GM21723 (cell line): ENCODE measurements around the gene ERICH2.

Source experiments
- ATAC-seq: cut with Tn5 transposase; IDR thresholded peaks from one replicate; pipeline ENCODE4 v1.9.1; 2021; ENCODE audit warnings: mild to moderate bottlenecking, moderate library complexity; ENCODE audit not compliant: unreplicated experiment

ERICH2 gene

DNA sequence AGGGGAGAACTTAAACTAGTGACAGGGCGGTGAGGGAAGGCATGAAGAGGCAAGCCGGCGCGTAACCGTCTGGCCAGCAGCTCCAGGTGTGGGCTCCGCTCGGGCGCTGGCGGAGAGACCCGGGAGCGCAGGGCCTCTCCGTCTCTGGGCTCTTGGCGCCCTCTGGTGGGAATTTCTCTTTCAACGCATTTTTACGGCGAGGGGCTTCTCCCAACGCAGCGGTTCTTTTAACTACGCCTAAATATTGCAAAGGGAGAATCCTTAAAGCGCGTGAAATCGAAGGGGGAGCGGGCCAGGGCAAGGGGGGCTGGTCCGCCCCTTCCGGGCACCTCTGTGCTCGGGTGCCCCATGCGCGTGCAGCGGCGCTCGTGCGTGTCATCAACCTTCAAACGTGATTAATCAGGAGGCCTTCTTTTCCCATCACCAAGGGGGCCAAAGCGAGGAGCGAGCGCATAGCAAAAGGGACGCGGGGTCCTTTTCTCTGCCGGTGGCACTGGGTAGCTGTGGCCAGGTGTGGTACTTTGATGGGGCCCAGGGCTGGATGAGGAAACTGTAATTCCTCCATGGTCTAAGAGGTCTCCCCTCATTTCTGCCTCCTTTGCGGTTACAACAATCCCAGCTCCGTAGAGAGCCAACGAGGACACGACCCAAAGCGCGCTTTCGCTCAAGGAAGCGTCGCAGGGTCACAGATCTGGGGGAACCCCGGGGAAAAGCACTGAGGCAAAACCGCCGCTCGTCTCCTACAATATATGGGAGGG is 45.7 kb downstream of the ERICH2 start:
- ATAC-seq, result peak; percentile 43

DNA sequence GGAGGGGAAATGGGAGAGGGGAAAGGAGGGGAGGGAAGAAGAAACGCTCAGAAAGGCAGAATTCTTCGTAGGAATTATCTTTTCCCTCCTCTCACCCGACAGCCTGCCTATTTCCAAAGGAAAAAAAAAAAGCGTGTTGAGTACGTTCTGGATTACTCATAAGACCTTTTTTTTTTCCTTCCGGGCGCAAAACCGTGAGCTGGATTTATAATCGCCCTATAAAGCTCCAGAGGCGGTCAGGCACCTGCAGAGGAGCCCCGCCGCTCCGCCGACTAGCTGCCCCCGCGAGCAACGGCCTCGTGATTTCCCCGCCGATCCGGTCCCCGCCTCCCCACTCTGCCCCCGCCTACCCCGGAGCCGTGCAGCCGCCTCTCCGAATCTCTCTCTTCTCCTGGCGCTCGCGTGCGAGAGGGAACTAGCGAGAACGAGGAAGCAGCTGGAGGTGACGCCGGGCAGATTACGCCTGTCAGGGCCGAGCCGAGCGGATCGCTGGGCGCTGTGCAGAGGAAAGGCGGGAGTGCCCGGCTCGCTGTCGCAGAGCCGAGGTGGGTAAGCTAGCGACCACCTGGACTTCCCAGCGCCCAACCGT is 46.4 kb downstream of the ERICH2 start, which contains the start of gene GAD1:
Gene GAD1 (plus strand): TSS at position 384 of the 589 bp plus-strand sequence. CDS start 1,705 bp downstream, outside the sequence.
- peak; percentile 60 for ATAC-seq

DNA sequence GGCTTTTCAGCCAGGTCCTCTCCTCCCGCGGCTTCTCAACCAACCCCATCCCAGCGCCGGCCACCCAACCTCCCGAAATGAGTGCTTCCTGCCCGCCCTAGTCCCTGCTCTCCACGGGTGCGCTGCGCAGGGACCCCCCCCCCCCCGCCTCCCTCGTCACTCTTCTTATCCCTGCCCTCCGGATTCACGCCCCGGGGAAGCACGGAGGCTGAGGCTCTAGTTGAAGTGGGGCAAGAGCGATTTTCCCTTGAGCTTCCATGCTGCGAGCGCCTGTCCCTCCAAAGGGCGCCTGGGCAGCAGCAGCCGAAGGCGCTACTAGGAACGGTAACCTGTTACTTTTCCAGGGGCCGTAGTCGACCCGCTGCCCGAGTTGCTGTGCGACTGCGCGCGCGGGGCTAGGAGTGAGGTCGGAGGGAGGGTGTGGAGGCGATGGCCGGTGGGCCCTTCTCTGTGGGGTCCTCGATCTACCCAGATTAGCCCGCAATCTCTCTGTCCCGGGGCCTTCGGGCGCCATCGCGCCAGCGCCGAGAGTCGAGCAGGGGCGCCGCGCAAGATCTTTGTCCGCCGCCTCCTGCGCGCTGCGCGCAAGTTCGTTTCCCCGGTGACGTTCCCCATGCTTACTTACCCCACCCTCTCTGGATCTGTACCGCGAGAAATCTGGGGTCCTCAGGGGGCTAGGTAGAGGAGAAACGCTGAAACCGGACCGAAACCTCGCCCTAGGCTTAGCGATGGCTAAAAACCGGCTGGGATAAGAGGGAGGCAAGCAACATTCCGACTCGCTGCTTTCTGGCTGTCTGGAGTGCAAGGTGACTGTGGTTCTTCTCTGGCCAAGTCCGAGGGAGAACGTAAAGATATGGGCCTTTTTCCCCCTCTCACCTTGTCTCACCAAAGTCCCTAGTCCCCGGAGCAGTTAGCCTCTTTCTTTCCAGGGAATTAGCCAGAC is 47.2 kb downstream of the ERICH2 start:
- no peak for ATAC-seq

DNA sequence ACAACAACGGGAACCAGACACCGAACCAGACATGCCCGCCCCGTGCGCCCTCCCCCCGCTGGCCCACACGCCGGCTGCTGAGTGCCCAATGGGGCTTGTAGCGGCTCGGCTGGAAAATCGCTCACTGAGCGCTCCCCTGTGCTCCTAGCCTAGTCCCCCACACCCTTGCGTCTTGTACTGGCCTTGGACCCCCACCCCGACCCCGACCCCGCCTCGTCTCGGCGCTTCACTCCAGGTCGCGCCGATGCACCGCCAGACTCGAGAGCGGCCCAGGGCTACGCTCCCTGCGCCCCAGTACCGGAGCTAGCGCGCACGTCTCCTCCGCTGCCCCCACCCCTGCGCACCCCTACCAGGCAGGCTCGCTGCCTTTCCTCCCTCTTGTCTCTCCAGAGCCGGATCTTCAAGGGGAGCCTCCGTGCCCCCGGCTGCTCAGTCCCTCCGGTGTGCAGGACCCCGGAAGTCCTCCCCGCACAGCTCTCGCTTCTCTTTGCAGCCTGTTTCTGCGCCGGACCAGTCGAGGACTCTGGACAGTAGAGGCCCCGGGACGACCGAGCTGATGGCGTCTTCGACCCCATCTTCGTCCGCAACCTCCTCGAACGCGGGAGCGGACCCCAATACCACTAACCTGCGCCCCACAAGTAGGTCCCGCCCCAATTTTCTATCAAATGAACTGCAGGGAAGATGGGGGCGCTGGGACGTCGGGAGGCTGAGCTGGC is 48.0 kb downstream of the ERICH2 start:
- no peak for ATAC-seq

DNA sequence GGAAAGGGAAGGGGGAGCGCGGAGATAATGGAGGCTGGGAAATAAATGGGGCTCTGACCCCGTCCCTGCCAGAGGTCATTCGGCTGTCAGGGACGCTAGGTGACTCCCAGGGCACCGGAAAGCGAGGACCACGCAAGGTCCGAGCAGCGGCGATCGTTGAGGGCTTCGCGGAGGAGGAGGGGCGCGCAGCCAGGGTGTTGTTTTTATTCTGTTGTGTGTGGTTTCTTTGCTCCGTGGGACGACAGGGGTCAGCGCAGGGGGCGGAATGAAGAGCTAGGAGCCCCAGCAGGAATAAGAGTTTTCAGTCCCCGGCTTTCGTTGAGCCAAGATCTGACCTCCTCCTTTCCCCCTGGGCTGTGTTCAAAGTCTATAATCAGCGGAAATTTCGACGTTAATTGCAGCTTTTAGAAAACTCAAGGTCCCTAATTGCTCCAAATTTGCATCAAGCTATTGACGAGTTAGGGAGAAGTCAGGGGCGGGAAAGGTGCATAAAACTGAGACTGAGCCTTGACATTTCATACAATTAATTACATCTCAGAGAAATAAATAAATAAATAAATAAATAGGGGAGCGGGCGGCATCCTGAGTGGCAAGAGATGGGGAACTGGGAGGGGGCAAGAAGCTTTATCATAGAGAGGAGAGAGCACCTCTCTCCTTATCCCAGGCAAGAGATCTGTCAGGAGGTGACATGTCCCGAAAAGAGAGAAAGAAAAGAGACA is 48.7 kb downstream of the ERICH2 start:
- ATAC-seq, result no peak

DNA sequence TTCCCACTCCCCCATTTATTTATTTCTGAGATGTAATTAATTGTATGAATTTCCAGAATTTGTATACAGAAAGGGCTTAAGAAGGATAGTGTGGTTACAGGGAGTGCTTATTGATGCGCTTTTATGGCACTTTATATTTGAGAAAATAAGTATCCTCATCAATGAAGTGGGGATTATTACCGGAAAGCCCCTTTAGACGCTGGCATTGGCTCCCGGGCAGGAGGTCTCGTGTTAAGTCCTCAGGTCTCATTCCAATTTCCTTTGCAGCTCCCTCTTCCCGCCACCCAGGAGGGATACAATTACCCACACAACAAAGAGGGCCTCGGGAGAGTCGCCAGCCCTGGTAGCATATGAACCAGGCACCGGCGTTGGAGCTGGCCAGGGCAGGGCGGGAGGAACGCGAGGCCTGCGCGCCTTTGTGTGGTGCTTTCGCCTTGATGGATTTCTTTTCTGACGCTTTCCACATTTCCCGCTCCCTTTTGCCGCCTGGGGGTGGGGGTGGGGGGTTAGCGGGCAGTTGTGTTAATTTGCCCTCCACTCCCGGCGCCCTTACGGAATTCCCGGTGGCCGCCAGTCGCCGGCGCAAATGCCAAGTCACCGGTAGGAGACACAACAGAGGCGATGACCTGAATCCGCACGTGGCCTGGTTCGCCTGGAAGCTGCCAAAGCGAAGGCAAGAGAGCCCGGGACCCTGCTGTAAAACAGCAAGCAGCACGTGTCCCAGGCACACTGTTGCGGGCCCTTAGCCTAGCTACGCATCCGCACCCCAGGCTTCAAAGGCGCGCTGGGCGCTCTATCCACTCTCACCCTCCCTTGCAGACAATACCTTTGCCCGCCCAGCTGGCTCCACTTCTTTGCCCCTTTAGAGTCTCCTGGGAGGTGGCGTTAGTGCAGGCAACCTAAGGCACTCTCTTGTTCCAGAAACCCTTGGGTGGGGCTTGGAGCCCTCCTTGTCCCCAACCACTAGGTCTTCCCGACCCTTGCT is 49.8 kb downstream of the ERICH2 start:
- no peak for ATAC-seq

DNA sequence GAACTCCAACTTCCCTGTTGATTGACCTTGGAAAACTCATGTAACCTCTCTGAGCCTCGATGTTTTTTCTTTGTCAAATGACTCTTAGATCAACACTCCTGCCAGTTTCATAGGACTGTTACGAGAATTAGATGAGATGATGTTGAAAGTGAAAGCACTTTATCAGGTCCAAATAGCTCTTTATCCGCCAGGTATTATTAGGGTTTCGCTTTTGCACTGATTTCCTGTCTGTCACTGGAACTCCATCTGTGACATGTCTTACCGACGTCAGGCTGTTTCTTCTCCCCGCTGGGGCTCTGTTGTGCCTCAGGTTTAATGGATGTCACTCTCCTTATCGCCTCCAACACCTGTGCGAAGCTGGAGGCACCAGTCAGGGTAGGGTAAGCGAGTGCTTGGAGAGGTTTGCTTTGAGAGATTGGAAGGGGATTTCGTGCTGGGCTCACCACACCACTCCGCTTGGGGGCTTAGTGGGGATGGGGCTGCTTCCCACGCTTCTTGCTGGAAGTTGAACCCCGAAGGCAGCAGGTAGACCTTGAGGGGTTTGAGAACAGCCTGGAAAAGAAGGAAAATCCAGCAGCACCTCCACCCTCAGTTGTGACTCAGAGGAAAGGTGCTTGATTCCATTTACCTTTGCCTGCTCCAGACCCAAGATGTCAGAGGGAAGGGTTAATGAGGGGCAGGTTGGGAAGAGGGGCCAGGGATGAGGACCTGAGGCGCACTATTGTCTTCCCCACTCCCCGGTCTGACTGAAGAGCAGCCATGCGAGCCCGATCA is 50.8 kb downstream of the ERICH2 start:
- ATAC-seq, result no peak

DNA sequence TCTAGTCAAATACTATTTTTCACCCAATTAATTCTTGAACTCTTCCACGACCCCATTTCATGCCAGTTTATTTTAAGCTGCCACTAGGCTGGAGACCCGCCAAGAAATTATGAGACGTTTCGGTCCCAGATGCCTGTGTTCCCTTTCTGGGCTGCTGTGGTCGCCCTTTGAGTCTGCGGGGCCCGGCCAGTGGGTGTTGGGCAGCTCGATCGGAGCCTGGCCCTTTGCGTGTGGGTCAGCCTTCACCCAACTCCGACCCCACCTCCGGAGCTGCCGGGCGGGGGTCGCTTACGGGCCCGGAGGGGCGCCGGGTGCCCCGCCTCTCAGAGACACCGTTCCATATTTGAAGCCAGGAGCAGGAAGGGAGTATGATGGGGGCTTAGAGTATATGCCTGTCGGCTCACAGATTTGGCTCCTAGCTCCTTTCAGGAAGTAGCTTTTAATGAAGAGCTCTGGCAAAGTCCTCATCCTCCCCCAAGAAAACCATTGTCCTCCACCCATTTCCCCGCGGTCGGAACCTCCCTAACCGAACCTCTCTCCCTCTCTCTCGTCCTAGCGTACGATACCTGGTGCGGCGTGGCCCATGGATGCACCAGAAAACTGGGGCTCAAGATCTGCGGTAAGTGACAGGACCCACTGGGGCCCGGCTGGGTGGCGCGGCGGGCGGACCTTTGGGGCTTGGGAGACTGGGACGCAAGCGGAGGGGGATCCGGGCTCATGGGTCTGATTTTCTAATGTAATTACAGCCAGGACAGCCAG is 51.5 kb downstream of the ERICH2 start:
- ATAC-seq, result no peak

DNA sequence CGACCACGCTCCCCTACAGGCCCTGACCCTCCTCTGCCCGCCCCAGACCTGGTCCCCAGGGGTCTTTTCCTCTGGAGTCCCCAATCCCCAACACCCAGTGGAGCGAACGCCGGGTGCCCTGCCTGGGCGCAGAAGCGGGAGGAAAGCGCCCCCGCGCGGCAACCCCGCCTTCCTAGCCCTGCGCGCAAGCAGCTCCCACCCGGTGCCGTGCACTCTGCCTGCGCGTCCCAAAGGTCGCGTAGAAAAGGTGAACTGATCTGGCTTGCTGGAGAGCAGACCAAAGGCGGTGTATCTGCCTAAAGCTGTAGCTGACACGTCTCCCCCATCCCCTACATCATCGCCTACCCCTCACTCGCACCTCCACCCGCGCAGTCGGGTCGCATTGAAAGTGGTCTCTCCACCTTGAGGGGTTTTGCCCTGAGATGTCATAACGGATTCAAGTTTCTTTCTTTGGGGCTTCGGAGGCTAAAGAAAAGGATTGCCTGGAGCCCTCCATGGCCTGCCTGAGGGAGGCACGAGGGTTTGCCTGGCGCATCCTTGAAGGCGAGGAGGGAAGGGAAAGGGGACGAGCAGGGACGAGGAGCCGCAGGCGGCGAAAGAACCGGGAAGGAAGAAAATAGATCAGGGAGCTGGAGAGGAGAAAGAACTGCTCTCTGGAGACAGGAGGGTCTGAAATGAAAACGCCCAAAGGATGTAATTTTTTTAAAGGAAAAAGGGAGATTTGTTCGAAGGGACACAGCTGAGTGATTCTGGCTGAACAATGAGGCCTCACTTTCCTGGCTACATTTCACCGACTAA is 52.3 kb downstream of the ERICH2 start:
- no peak for ATAC-seq

DNA sequence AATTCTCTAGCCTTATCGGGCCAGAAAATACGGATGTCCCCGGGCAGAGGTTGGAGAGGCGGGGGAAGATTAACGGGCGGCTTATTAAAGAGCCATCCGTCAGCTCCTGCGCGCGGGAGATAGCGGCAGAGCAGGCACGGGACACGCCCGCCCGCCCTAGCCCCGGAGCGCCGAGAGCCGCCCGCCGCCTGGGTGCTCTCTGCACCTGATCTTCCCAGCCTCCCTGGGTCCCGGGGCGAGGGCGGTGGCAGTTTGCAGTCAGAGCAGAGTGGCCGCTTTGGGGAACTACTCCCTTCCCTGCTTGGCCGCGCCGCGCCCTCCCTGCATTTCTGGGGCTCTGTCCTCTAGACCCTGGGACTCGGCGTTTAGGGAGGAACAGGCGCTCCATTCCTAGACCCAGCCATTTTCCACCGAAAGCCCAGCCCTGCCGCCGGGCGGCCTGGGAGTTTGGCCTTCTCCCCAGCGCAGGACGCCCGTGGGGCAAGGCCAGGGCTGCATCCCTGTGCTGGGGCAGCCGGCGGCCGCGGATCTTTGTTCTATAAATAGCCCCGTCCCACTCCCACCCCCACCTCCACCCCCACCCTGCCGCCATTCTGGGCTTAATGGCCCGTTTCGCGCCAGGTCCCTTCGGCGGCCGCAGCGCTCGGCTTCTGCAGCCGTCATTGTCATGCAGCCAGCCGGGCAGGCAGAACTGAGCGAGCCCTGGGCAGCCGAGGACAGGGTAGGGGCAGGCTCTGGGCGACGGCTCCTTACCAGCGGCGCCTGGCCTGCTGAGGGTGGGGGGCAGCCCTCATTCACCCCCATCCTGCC is 53.1 kb downstream of the ERICH2 start:
- no peak for ATAC-seq

DNA sequence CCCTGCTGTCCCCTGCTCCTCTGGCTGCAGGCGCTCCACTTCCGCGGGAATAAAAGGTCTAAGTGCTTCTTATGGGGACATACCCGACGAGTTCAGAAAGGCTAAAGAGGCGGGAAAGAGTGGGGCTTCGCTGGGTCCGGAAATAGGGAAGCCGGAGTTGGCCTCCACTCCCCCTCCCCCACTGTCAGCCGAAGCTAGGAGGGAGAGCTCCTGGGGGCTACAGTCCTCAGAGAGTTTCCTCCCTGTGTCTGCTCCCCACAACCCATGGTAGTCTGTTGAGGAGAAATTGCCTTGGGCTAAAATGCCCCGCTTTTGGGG is 53.7 kb downstream of the ERICH2 start:
- no peak for ATAC-seq

DNA sequence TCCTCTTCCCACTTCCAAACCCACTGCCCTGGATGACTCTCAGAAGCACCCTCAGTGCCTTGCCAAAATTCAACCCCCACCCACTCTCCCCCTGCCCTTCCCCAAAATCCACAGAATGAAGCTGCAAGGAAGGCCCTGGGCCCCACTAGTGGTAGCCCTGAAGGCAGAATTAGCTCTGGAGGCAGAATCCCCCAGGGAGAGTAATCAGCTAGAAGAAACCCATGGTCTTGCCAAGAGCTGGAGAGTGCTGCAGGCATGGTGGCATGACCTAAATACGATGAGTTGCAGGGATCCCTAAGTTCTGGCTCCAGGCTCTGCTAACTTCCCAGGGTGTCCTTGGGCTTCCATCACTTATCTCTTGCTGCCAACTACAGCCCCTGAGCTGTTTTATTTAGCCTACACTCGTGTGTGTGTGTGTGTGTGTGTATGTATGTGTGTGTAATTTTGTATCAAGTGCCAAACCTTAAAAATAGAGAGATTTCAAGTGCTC is 54.4 kb downstream of the ERICH2 start:
- no peak for ATAC-seq

DNA sequence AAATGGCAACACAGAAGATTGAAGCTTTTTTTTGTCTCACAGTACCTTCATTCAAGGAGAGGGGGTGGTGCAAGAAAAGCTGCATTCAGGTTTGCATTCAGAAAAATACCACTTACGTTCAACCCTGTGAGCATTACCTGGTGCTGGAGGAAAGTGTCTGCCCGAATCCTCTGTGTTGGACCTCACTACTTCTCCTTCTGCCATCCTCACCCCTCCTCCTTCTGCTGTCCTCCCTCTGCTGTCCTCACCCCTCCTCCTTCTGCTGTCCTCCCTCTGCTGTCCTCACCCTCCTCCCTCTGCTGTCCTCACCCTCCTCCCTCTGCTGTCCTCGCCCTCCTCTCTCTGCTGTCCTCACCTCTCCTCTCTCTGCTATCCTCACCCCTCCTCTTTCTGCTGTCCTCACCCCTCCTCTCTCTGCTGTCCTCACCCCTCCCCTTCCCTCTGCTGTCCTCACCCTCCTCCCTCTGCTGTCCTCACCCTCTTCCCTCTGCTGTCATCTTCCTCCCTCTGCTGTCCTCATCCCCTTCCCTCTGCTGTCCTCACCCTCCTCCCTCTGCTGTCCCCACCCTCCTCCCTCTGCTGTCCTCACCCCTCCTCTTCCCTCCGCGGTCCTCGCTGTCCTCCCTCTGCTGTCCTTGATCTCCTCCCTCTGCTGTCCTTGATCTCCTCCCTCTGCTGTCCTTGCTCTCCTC is 57.8 kb downstream of the ERICH2 start:
- no peak for ATAC-seq

DNA sequence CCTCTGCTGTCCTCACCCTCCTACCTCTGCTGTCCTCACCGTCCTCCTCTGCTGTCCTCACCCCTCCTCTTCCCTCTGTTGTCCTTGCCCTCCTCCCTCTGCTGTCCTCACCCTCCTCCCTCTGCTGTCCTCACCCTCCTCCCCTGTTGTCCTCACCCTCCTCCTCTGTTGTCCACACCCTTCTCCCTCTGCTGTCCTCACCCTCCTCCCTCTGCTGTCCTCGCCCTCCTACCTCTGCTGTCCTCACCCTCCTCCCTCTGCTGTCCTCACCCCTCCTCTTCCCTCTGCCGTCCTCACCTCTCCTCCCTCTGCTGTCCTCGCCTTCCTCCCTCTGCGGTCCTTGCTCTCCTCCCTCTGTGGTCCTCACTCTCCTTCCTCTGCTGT is 58.3 kb downstream of the ERICH2 start:
- no peak for ATAC-seq

DNA sequence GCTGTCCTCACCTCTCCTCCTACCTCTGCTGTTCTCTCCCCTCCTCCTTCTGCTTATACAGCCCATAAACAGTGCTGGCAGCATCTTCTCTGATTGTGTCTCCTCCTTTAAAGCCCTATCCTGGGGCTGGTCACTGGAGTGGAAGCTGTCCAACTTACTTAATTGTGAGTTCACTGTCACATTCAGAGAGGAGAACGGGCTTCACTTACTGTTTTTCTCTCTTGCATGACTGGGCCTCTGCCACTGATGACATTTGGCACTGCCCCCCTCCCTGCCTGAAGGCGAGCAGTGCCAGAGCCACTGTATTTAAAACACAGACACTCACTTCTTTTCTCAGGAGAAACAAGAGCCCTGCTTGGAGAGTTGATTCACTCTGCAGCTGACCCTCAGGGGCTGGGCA is 58.9 kb downstream of the ERICH2 start:
- no peak for ATAC-seq
